ENCODE data around the gene SF3A1.

The SF3A1 gene

DNA sequence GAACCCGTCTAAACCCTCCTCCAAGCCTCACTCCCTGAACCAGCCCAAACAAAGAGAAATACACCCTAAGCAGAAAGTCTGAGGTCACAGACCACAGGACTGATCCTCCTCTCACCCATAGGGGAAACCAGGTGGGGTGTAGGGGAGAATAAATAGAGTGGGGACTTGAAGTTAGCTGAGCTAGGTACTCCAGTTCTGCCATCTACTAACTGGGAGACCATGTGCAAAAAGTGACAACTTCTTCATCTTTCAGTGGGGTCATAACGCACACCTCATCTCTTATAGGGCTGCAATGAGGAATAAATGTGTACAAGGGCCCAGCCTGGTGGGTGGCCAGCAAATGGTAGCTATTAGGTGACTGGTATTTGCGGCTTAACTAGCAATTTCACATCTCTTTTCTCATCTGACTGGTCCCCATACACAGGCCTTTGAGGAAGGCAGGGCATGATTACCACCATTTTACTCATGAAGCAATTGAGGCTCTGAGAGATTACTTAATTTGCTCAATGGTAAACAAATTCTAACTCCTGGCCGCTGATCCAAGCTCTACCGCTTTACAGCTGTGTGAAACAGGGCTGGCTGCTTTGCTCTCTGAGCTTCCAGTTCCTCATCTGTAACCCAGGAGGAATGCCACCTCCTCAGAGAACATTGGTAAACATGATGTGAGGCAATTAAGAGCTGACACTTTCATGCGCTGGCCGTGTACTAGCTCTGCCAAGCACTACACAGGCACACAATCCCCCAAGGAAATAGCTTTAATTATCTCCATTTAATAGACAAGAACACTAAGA is 46.5 kb downstream of the SF3A1 start:
- no peak for DNase-seq (ENCODE audit: low read depth)
- no peak overlapping the region for H3K4me3 ChIP-seq (ENCODE audit: low read depth, low read length)

- no peak overlapping the region for H3K4me3 ChIP-seq (ENCODE audit: low read depth, low read length)
- DNase-seq (ENCODE audit: low read depth): no peak
Measured at GRCh38 chr22:30308518-30309230, 48.0 kb downstream of the SF3A1 start.

- no peak for DNase-seq (ENCODE audit: low read depth)
- H3K4me3 ChIP-seq (ENCODE audit: low read depth, low read length): no peak overlapping the region
Measured at GRCh38 chr22:30308093-30308492, 48.6 kb downstream of the SF3A1 start.

DNA sequence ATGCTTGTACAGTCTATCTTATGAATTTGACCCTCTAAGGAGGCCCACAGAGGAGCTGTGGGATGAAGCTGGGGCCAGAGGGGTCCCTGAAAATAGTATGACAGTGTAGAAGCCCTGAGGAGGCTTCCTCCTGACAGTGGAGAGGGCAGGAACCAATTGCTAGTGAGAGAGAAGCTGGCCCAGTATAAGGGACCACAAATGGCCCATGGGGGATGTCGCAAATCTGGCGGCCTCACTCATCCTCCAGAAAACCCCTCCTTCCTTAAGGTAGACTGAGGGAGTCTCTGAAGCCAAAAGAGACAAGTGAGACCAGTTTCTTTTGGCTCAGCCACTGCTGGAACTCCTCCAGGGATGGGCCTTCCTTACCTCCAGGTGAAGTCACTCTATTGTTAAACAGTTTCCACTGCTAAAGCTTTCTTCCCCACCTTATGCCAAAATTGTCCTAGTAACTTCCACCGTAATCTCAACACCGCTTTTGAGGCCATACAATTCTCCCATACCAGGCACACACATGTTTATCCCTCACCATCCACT is 49.6 kb downstream of the SF3A1 start:
- no peak overlapping the region for H3K4me3 ChIP-seq (ENCODE audit: low read depth, low read length)
- no peak for DNase-seq (ENCODE audit: low read depth)

- no peak overlapping the region for H3K4me3 ChIP-seq (ENCODE audit: low read depth, low read length)
Measured at GRCh38 chr22:30306627-30307011, 50.1 kb downstream of the SF3A1 start.

DNA sequence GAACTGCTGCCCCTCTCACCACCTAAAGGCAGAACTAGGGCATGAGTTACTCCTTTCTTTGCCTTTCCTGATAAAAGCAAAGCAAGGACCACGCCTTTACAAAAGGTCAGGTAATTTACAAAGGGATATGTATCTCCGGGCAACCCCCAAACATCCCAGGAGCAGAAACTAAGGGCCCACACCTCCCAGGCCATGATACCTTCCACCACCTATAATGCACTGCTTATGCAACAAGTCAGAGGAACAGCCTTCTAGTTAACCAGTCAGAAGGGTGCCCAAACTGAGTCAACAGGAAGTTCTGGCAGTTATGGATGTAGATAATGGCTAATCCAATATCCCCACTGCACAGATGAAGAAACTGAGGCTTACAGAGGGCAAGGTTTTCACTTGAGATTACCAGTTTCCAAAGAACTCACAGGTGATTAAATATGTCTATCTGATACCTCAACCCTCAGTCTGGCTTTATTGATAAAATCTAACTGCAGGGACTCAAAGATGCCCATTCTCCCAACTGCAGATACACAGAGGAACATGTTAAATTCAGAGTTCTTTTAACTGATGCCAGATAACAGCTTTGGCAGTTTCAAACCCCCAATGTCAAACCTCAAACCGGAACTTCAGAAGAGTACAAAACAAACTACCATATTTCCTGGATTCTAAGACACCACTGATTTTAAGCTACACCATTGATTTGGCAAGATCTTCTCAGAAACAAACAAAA is 50.6 kb downstream of the SF3A1 start:
- H3K4me3 ChIP-seq (ENCODE audit: low read depth, low read length): no peak overlapping the region
- no peak for DNase-seq (ENCODE audit: low read depth)

More at GRCh38 chr22:30306627-30307011, 50.1 kb downstream of the SF3A1 start:
- no peak for DNase-seq (ENCODE audit: low read depth)

- no peak overlapping the region for H3K4me3 ChIP-seq (ENCODE audit: low read depth, low read length)
- no peak for DNase-seq (ENCODE audit: low read depth)
Measured at GRCh38 chr22:30305519-30305905, 51.2 kb downstream of the SF3A1 start.

DNA sequence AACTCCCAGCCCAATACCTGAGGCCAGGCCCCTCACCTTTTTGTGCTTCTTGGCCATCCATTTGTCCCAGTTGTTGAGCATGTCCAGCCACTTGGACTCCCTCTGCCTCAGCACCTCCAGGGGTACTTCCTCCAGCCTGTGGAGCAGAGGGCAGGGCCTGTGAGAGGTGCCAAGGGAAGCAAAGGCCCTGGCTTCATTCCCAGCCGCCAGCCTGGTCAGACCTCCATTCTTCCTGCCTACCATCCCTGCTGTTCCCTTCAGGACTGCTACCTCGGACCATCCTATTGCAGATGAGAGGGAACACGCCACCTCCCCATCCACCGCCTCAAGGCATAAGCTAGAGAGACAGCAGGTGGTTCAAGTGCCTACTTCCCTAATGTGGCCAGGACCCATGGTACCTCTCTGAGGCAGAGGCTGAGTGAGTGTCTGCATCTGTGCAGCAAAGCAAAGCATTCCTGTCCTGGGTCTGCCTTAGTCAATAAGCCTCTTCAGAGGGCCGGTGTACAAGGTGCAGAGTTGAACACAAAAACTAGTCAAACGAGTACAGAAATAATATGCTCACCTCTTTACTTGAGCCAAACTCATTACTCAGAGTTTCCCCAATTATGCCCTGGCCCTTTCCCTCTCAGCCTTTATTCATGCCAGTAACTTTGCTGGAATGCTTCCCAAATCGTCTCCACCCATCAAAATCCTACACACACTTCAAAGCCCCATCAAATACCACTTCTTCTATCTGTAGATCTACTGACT is 52.0 kb downstream of the SF3A1 start:
- no peak for DNase-seq (ENCODE audit: low read depth)
- H3K4me3 ChIP-seq (ENCODE audit: low read depth, low read length): no peak overlapping the region

DNA sequence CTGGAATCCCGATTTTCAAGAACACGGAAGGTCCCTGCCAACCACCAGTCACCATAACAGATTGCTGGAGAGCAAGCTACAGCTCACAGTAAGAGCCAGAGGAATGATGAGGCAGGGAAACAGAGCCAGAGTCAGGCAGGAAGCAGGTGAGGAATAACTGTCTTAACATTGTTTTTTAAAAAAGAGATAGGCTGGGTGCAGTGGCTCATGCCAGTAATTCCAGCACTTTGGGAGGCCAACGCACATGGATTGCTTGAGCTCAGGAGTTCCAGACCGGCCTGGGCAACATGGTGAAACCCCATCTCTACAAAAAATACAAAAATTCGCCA is 53.9 kb downstream of the SF3A1 start:
- no peak for DNase-seq (ENCODE audit: low read depth)
- H3K4me3 ChIP-seq (ENCODE audit: low read depth, low read length): no peak overlapping the region

GRCh38 chr22:30301995-30302809 is 54.5 kb downstream of the SF3A1 start:
- H3K4me3 ChIP-seq (ENCODE audit: low read depth, low read length): no peak overlapping the region
- DNase-seq (ENCODE audit: low read depth): peak; percentile 73

GRCh38 chr22:30299322-30299721 is 57.4 kb downstream of the SF3A1 start:
- H3K4me3 ChIP-seq (ENCODE audit: low read depth, low read length): no peak overlapping the region
- DNase-seq (ENCODE audit: low read depth): no peak

DNA sequence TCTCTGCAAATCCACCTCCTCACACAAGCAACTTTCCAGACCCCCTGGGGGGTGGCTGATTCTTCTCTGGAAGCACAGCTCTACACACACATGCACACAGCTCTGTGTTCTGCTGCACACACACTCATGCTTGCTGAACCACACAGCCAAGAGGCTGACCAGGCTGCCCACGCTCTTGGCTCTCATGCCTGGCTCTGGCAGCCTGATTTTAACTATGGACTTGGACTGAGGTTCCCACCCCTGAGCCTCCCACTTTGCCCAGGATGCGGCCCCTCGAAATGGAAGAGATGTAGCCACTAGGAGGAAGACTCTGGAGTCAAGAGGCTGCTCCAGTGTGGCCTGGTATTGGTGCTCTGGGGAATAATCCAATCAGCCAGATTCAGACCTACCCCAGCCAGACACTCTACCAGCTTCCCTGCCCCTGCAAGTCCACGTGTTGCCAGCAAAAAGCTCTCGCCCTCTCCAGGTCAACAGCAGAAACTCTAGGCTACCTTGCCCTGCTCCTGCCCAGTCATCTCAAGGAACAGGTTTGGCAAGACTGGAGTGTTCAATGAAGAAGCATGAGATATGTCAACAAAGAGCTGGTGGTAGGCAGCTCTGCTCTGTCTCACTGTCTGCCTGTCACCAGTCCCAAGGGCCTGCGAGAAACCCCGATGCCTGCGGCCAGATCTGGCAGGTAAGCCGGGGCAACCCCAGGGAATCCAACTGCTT is 58.5 kb downstream of the SF3A1 start:
- no peak for DNase-seq (ENCODE audit: low read depth)
- no peak overlapping the region for H3K4me3 ChIP-seq (ENCODE audit: low read depth, low read length)

DNA sequence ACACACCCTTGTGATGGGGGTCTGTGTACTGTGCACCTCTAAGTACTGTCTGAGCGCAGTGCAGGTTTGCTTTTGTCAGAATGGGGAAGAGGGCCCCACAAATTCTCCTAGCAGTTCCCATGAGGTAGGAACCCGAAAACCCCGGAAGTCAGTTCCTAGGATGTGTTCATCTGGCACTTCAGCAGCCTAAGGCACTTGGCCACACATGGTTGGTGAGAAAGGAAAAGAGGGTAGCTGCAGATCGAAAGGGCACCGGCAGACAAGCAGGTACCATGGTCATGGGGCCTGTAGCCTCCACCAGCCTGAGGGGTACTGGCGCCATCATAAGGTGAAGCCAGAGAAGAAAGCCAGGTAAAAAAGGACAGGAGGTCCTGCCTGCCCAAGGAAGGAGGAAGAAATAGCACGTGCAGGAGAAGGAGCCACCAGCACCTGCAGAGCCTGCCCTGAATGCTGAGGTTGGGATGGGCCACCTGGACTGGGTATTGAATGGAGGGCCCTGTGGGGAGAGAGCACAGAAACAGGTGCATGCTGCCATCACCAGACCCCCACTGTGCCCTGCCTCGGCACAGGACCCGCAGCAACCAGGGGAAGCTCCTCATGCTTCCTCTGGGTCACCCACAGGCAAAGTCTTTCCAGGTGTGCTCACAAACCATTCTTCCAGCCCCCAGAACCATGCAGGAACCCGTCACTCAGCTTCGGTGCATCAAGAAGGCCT is 59.3 kb downstream of the SF3A1 start:
- no peak overlapping the region for H3K4me3 ChIP-seq (ENCODE audit: low read depth, low read length)
- DNase-seq (ENCODE audit: low read depth): no peak

DNA sequence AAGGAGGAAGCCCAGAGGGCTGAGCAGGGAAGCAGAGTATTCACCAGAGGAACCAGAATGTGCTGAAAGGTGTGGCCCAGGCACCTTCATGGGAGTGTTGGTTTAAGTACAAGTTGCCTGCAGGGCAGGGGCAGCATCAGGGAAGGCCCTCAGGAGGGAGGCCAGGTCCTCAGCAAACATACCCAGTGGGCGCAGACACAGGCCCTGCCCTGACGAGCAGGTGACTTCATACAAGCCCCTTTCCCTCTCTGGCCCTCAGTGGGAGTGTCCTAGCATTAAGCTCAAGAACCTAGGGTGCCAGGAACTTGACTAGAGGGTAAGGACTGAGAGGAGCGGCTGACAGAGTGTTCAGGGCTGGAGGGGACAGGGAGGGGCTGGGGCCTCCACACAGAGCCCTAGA is 59.9 kb downstream of the SF3A1 start:
- H3K4me3 ChIP-seq (ENCODE audit: low read depth, low read length): no peak overlapping the region
- DNase-seq (ENCODE audit: low read depth): no peak

DNA sequence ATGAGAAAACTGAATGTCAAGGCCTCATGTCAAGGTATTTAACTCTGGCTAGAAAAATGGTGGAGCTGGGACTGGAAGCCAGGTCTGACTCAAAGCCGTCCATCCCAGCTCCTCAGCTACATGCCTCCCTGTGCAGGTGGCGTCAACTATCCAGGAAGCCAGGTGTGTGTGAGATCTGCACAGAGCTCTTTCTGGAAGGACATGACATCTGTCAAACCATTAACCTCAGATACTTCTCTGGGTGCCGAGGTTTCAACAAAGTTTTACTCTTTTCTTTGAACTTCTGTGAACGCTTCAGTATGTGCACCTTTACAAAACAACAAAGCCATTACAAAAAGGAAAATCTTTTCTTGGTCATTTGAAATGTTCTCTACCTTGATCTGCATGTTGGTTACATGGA is 60.4 kb downstream of the SF3A1 start:
- H3K4me3 ChIP-seq (ENCODE audit: low read depth, low read length): no peak overlapping the region

GRCh38 chr22:30295576-30295975 is 61.1 kb downstream of the SF3A1 start:
- H3K4me3 ChIP-seq (ENCODE audit: low read depth, low read length): no peak overlapping the region
- no peak for DNase-seq (ENCODE audit: low read depth)

More for the DNA sequence above, 60.4 kb downstream of the SF3A1 start:
- DNase-seq (ENCODE audit: low read depth): no peak

GRCh38 chr22:30294830-30295229 is 61.9 kb downstream of the SF3A1 start:
- H3K4me3 ChIP-seq (ENCODE audit: low read depth, low read length): no peak overlapping the region
- DNase-seq (ENCODE audit: low read depth): no peak

DNA sequence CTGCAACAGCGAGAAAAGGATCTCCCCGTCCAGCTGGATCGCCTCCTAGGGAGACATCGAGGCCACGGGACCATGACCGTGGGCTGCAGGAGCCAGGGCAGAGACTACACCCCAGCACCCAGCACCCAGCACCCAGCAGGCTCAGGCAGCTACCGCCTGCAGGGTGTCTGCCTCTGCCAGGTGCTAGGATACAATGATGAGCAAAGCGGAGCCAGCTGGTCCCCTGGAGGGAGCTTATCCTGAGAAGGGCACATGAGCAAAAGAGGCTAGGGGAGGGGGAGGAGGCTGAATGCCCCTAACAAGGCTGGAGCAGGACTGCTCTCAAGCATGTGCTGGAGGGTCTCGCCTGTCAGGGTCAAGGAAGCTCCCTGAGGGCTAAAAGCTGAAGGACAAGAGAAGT is 62.6 kb downstream of the SF3A1 start:
- no peak overlapping the region for H3K4me3 ChIP-seq (ENCODE audit: low read depth, low read length)
- no peak for DNase-seq (ENCODE audit: low read depth)

All from skeletal muscle cell (primary cell).